HL-60 (cell line): Measurements from ENCODE around the gene TNXB.
"Not testable (repeated sequence)": the region's sequence is repeated elsewhere in the genome, so short reads cannot be mapped to it uniquely, and the experiment has no call there.

Source experiments
- DNase-seq, 2 experiments: peaks; one replicate each; pipeline ENCODE4 v3.0.0-alpha.2; 2010 to 2020; ENCODE audit warnings: low read depth in 1 of 2, low spot score in 1 of 2
- H3K27ac ChIP-seq: fragments of 250-450 bp; sonication (Bioruptor Pico); replicated peaks from 2 replicates; pipeline ENCODE4 v1.5.1; 2020; ENCODE audit warnings: mild to moderate bottlenecking, moderate library complexity
- H3K27me3 ChIP-seq: fragments of 250-450 bp; sonication (Bioruptor Pico); 2 replicates; pipeline ENCODE4 v1.5.1; 2021; ENCODE audit warnings: mild to moderate bottlenecking, moderate library complexity; ENCODE audit not compliant: insufficient read depth, poor library complexity, severe bottlenecking
- H3K4me3 ChIP-seq: replicated peaks from 2 replicates; pipeline ENCODE4 v1.5.1; 2011; ENCODE audit warnings: mild to moderate bottlenecking, control low read depth, low read length; ENCODE audit not compliant: insufficient read depth

TNXB gene

DNA sequence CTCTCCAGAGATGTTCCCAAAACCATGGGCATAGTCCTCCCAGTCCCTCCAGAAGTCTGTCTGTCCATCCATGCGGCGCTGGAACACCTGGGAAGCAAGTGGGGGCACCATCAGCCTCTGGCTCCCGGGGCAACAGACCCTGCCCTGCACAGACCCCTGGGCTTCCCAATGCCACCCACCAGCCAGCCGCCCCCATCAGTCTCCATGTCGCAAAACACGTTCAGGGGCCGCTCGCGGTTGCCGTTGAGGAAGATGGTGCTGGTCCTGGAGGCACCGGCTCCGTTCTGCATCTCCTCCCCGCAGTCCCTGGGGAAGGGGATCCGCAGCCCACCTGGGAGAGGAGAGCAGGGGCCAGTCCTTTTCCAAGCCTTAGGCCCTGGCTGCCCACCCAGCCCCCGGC, 66.9 kb downstream of the TNXB start:
- not testable (repeated sequence) for H3K27me3 ChIP-seq, H3K4me3 ChIP-seq, H3K27ac ChIP-seq, DNase-seq

DNA sequence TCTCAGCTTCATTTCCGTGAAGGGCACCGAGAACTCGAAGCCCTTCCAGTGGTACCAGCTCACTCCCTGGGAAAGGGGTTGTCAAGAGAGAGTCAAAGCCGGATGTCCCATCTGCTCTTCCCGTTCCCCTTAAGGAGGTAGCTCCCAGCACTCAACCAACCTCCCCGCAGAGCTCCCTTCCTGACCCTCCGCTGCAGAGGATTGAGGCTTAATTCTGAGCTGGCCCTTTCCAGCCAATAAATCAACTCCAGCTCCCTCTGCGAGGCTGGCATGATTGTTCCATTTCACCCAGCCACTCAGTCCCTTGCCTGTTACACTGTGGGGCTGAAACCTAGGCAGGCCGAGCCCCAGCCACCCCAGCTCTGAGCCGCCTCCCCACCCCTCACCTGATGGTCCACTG, 67.8 kb downstream of the TNXB start:
- not testable (repeated sequence) for H3K27me3 ChIP-seq, H3K4me3 ChIP-seq, DNase-seq, H3K27ac ChIP-seq

DNA sequence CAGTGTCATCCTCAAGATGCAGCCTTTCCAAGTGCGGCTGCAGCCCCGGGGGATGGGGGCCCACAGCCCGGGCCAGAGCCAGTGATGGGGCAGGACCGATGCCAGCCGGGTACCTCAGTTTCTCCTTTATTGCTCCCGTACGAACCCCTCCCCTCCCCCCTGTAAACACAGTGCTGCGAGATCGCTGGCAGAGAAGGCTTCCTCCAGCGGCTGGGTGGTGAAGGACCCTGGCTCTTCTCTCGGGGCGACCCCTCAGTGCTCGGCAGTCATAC, 68.2 kb downstream of the TNXB start:
- DNase-seq, H3K4me3 ChIP-seq, H3K27ac ChIP-seq, H3K27me3 ChIP-seq: not testable (repeated sequence)

DNA sequence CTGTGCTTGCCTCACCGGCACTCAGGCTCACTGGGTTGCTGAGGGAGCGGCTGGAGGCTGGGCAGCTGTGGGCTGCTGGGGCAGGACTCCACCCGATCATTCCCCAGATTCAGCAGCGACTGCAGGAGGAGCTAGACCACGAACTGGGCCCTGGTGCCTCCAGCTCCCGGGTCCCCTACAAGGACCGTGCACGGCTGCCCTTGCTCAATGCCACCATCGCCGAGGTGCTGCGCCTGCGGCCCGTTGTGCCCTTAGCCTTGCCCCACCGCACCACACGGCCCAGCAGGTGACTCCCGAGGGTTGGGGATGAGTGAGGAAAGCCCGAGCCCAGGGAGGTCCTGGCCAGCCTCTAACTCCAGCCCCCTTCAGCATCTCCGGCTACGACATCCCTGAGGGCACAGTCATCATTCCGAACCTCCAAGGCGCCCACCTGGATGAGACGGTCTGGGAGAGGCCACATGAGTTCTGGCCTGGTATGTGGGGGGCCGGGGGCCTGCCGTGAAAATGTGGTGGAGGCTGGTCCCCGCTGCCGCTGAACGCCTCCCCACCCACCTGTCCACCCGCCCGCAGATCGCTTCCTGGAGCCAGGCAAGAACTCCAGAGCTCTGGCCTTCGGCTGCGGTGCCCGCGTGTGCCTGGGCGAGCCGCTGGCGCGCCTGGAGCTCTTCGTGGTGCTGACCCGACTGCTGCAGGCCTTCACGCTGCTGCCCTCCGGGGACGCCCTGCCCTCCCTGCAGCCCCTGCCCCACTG, 68.7 kb downstream of the TNXB start:
- DNase-seq, H3K27me3 ChIP-seq, H3K27ac ChIP-seq, H3K4me3 ChIP-seq: not testable (repeated sequence)

DNA sequence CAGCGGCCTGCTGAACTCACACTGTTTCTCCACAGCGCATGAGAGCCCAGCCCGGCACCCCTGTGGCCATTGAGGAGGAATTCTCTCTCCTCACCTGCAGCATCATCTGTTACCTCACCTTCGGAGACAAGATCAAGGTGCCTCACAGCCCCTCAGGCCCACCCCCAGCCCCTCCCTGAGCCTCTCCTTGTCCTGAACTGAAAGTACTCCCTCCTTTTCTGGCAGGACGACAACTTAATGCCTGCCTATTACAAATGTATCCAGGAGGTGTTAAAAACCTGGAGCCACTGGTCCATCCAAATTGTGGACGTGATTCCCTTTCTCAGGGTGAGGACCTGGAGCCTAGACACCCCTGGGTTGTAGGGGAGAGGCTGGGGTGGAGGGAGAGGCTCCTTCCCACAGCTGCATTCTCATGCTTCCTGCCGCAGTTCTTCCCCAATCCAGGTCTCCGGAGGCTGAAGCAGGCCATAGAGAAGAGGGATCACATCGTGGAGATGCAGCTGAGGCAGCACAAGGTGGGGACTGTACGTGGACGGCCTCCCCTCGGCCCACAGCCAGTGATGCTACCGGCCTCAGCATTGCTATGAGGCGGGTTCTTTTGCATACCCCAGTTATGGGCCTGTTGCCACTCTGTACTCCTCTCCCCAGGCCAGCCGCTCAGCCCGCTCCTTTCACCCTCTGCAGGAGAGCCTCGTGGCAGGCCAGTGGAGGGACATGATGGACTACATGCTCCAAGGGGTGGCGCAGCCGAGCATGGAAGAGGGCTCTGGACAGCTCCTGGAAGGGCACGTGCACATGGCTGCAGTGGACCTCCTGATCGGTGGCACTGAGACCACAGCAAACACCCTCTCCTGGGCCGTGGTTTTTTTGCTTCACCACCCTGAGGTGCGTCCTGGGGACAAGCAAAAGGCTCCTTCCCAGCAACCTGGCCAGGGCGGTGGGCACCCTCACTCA, 69.5 kb downstream of the TNXB start:
- H3K4me3 ChIP-seq, H3K27me3 ChIP-seq, DNase-seq, H3K27ac ChIP-seq: not testable (repeated sequence)

DNA sequence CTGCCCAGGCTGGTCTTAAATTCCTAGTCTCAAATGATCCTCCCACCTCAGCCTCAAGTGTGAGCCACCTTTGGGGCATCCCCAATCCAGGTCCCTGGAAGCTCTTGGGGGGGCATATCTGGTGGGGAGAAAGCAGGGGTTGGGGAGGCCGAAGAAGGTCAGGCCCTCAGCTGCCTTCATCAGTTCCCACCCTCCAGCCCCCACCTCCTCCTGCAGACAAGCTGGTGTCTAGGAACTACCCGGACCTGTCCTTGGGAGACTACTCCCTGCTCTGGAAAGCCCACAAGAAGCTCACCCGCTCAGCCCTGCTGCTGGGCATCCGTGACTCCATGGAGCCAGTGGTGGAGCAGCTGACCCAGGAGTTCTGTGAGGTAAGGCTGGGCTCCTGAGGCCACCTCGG, 70.3 kb downstream of the TNXB start:
- H3K27ac ChIP-seq, H3K4me3 ChIP-seq, DNase-seq, H3K27me3 ChIP-seq: not testable (repeated sequence)

DNA sequence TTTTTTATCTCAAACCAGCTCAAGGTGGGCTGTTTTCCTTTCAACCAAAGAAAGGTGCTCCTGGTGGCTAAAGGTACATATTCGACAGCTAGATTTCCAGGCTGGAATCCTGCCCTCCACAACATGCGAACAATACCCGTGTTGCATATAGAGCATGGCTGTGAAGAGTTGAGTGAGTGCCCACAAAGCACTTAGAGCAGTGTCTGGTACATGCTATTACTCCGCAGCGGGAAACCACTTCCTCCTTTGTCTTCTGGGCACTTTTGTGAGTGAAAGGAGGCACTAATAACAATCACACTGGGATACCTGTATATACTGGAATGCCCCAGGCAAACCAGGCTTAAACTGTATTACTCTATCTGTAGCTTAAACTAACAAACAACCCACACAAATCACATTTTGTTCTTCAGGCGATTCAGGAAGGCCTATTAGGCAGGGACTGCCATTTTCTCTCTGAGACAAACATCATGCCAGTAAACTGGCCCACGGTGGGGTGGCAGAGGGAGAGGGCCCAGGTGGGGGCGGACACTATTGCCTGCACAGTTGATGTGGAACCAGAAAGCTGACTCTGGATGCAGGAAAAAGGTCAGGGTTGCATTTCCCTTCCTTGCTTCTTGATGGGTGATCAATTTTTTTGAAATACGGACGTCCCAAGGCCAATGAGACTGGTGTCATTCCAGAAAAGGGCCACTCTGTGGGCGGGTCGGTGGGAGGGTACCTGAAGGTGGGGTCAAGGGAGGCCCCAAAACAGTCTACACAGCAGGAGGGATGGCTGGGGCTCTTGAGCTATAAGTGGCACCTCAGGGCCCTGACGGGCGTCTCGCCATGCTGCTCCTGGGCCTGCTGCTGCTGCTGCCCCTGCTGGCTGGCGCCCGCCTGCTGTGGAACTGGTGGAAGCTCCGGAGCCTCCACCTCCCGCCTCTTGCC, 71.3 kb downstream of the TNXB start, which contains the start of gene CYP21A2:
CYP21A2 (plus strand) TSS at position 818 of the 927 bp plus-strand sequence; CDS start at position 826, 8 bp downstream.
- H3K27ac ChIP-seq, H3K4me3 ChIP-seq, H3K27me3 ChIP-seq, DNase-seq: not testable (repeated sequence)

DNA sequence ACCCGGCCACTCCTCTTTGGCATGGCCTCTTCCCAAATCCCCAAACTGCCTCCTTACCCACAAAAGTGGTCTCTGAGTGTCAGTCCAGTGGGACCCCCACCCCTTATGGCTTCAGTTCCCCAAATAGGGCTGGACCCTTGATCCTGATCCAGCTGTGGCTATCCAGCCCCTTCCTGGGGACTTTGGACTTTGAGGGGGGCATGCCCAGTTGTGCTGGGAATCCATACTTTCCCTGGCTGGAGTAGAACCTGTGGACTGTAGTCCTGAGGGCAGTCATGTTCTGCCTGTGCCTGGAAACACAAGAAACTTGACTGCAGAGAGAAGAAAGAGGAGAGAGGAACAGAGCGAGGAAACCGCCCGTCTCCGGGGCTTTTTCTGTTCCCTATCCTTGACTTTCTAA, 72.0 kb downstream of the TNXB start:
- H3K27me3 ChIP-seq, DNase-seq, H3K27ac ChIP-seq, H3K4me3 ChIP-seq: not testable (repeated sequence)

DNA sequence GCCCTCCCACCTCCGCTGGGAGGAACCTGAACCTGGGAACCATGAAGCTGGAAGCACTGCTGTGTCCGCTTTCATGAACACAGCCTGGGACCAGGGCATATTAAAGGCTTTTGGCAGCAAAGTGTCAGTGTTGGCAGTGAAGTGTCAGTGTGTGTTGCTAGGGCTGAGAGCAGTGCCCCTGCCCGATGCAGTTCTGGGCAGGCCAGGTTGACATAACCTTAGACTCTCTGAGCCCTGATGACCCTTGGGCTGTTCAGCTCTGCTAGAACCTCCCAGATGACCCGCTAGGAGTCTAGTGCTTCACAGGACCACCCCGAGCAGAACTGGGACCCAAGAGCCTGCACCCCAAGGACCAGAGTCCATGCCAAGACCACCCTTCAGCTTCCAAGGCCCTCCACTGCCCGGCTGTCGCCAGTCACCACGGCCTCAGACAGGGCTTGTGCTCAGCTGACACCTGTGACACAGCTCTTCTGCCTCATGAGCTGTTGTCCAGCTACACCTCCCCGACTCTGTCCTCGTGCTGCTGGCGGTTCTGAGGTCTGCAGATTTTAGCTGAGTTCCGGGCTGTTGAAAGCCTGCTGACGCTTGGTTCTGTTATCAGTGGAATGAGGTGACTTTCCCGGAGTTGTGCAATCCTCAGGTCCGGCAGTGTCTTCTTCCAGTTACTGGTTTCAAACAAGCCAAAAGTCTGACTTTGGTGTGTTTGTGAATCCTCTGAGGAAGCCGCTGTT, 73.7 kb downstream of the TNXB start:
- not testable (repeated sequence) for H3K27me3 ChIP-seq, DNase-seq, H3K27ac ChIP-seq, H3K4me3 ChIP-seq

DNA sequence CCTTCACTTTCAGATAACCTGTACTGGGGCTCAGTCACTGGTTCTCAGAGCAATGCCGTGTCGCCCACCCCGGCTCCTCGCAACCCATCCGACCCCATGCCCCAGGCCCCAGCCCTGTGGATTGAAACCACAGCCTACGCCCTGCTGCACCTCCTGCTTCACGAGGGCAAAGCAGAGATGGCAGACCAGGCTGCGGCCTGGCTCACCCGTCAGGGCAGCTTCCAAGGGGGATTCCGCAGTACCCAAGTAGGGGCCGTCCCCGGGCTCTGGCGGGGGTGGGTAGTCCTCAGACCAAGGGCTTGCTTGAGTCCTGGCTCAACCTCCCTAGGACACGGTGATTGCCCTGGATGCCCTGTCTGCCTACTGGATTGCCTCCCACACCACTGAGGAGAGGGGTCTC, 79.6 kb downstream of the TNXB start:
- DNase-seq, H3K4me3 ChIP-seq, H3K27ac ChIP-seq, H3K27me3 ChIP-seq: not testable (repeated sequence)

DNA sequence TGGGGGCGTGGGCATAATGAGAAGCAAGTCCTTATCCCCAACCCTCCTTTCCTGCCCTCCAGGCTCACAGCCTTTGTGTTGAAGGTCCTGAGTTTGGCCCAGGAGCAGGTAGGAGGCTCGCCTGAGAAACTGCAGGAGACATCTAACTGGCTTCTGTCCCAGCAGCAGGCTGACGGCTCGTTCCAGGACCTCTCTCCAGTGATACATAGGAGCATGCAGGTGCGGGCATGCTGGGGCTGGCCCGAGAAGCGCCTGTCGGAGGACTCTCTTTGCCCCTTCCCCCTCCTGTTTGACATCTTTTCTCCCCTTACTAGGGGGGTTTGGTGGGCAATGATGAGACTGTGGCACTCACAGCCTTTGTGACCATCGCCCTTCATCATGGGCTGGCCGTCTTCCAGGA, 80.5 kb downstream of the TNXB start:
- H3K4me3 ChIP-seq, H3K27ac ChIP-seq, DNase-seq, H3K27me3 ChIP-seq: not testable (repeated sequence)

DNA sequence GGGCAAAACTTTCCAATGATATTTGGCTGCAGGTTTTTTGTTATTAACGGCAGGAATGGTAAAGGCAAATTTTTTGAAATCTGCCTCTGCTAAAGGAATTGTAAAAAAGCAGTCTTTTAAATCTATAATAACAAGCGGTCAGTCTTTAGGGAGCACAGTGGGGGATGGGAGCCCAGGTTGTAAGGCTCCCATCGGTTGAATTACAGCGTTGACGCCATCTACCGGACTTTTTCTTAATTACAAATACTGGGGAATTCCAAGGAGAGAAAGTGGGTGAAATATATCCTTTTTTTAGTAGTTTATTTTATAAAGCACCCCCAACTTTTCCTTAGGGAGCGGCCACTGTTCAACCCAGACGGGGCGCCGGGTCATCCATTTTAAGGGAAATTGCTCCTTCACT, 87.0 kb downstream of the TNXB start:
- H3K4me3 ChIP-seq, H3K27me3 ChIP-seq, DNase-seq, H3K27ac ChIP-seq: not testable (repeated sequence)

DNA sequence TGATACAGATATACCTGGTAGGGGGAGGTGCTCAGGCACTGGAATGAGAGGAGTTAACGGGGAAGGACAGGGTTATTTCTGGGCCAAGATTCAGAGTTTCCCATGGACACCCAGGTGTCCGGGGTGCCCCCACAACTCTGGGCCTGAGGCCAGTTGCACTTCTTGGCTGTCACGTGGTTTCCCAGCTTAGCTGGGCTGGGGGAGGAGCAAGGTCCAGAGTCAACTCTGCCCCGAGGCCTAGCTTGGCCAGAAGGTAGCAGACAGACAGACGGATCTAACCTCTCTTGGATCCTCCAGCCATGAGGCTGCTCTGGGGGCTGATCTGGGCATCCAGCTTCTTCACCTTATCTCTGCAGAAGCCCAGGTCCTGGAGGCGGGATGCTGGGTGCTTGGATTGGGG, 94.6 kb downstream of the TNXB start, which contains the start of gene C4B:
C4B (plus strand) TSS at position 249 of the 400 bp plus-strand sequence; CDS start at position 300, 51 bp downstream.
- H3K27ac ChIP-seq, H3K4me3 ChIP-seq, H3K27me3 ChIP-seq, DNase-seq: not testable (repeated sequence)

DNA sequence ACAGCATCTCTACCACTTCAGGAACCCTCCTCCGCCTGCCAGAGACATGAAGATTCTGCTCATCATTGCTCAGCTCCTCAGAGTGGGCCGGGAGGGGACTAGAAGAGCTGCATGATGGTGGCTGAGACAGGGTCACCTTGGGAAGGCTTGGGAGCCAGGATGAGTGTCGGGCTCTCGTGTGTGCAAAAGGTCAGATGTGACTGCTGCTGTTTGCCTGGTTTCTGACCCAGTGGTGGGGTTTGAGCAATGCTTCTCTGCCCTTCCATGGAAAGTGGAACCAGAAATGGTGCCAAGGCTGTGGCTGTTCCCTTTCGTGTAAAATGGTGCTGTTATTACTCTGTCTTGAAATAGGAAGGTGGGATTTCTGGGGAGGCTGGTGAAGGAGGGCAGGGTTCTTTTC, 95.4 kb downstream of the TNXB start:
- H3K27ac ChIP-seq, DNase-seq, H3K4me3 ChIP-seq, H3K27me3 ChIP-seq: not testable (repeated sequence)
